GM12878 (cell line): ENCODE measurements around the gene RAB34. TPM values are rescaled to one million over a fixed set of nuclear protein-coding genes. Genes with fewer than 3 reads are reported as not detected.

ENCODE experiments used
- BACH1 ChIP-seq: fragments of 450-650 bp; IDR thresholded peaks from 2 replicates; pipeline ENCODE4 v1.6.1; 2017; ENCODE audit warnings: mild to moderate bottlenecking, borderline replicate concordance
- CBFB ChIP-seq: IDR thresholded peaks from 2 replicates; pipeline ENCODE4 v1.6.1; 2016; ENCODE audit warnings: antibody characterized with exemption, low read depth
- CBX5 ChIP-seq: sonication (generic); IDR thresholded peaks from 2 replicates; pipeline ENCODE4 v1.6.1; 2016; ENCODE audit warnings: low read depth, moderate library complexity, mild to moderate bottlenecking, inconsistent platforms
- CREM ChIP-seq: IDR thresholded peaks from 2 replicates; pipeline ENCODE4 v1.6.1; 2014; ENCODE audit warnings: antibody characterized with exemption, low read depth
- CUX1 ChIP-seq: IDR thresholded peaks from 2 replicates; pipeline ENCODE4 v1.6.1; 2012; ENCODE audit warnings: improper control_type of control experiment, low read depth, low read length; ENCODE audit not compliant: insufficient replicate concordance
- HDAC2 ChIP-seq: fragments of 200-600 bp; sonication (generic); IDR thresholded peaks from 2 replicates; pipeline ENCODE4 v1.6.1; 2017
- IRF4 ChIP-seq: IDR thresholded peaks from 2 replicates; pipeline ENCODE4 v1.6.1; 2011; ENCODE audit warnings: low read depth, low read length
- MEF2B ChIP-seq: fragments of 450-650 bp; IDR thresholded peaks from 2 replicates; pipeline ENCODE4 v1.6.1; 2018; ENCODE audit warnings: mild to moderate bottlenecking, moderate library complexity; ENCODE audit not compliant: partially characterized antibody, poor library complexity, severe bottlenecking
- PML ChIP-seq: IDR thresholded peaks from 2 replicates; pipeline ENCODE4 v1.6.1; 2012; ENCODE audit warnings: low read length, inconsistent platforms
- SUPT20H ChIP-seq: IDR thresholded peaks from 2 replicates; pipeline ENCODE4 v1.6.1; 2011; ENCODE audit warnings: low read depth, mild to moderate bottlenecking, low read length, moderate library complexity, borderline replicate concordance; ENCODE audit not compliant: control insufficient read depth
- WRNIP1 ChIP-seq: IDR thresholded peaks from 2 replicates; pipeline ENCODE4 v1.6.1; 2011; ENCODE audit warnings: low read depth, low read length, improper control_type of control experiment, borderline replicate concordance
- ZNF24 ChIP-seq: fragments of 450-650 bp; IDR thresholded peaks from 2 replicates; pipeline ENCODE4 v1.6.1; 2017; ENCODE audit warnings: antibody characterized with exemption, mild to moderate bottlenecking
- polyA plus RNA-seq, 11 experiments: library from polyadenylated mRNA; depleted of rRNA in 4 of 11; unstranded in 6 of 11; stranded (reverse) in 5 of 11; fragments of >200 nt; fragmentation: Nextera tagmentation in 4 of 11; fragmentation: Illumina TruSeq in 1 of 11; extraction: Ambion mirVana in 4 of 11; extraction: Trizol in 1 of 11; gene quantifications; 1 replicate in 1 of 11; 2 replicates in 10 of 11; pipeline versions ENCODE4 v1.2.1 to v1.2.3, GENCODE V29; 2011 to 2016; ENCODE audit warnings: inconsistent platforms in 2 of 11, missing spikeins in 2 of 11, low read depth in 1 of 11
- total RNA-seq, 4 experiments: library from RNA; depleted of rRNA in 3 of 4; stranded (reverse); fragments of >200 nt in 3 of 4; fragmentation: Illumina TruSeq in 1 of 4; extraction: Trizol in 1 of 4; gene quantifications; 2 replicates each; pipeline versions ENCODE4 v1.2.1 to v1.2.3, GENCODE V29; 2013 to 2021
- TF ChIP-seq, protein P1 (sequence below): fragments of 450-650 bp; formaldehyde crosslinking; IDR thresholded peaks from 2 replicates; pipeline ENCODE4 v1.5.0; 2022; ENCODE audit warnings: mild to moderate bottlenecking, missing genetic modification characterization
- TF ChIP-seq, protein P2 (sequence below): fragments of 450-650 bp; IDR thresholded peaks from 2 replicates; pipeline ENCODE4 v1.6.1; 2018; ENCODE audit warnings: borderline replicate concordance, mild to moderate bottlenecking; ENCODE audit not compliant: partially characterized antibody
- TF ChIP-seq, protein P3 (sequence below): fragments of 450-650 bp; formaldehyde crosslinking; IDR thresholded peaks from 2 replicates; pipeline ENCODE4 v1.4.0; 2020; ENCODE audit warnings: mild to moderate bottlenecking, moderate library complexity

Gene RAB34
- total and polyA plus RNA-seq, 10 of the 15 experiments (the other 5 are each of a cell fraction or from before 2014, with no cell fraction given) = 0.37 to 46.4 (median 32.8) TPM

GRCh38 chr17:28725166-28725659, 7.5 kb upstream of the RAB34 start (continued):
- TF ChIP-seq, protein P1, sequence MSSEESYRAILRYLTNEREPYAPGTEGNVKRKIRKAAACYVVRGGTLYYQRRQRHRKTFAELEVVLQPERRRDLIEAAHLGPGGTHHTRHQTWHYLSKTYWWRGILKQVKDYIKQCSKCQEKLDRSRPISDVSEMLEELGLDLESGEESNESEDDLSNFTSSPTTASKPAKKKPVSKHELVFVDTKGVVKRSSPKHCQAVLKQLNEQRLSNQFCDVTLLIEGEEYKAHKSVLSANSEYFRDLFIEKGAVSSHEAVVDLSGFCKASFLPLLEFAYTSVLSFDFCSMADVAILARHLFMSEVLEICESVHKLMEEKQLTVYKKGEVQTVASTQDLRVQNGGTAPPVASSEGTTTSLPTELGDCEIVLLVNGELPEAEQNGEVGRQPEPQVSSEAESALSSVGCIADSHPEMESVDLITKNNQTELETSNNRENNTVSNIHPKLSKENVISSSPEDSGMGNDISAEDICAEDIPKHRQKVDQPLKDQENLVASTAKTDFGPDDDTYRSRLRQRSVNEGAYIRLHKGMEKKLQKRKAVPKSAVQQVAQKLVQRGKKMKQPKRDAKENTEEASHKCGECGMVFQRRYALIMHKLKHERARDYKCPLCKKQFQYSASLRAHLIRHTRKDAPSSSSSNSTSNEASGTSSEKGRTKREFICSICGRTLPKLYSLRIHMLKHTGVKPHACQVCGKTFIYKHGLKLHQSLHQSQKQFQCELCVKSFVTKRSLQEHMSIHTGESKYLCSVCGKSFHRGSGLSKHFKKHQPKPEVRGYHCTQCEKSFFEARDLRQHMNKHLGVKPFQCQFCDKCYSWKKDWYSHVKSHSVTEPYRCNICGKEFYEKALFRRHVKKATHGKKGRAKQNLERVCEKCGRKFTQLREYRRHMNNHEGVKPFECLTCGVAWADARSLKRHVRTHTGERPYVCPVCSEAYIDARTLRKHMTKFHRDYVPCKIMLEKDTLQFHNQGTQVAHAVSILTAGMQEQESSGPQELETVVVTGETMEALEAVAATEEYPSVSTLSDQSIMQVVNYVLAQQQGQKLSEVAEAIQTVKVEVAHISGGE (CRISPR knock-in tag) = no peak
- TF ChIP-seq MEF2B = peak; percentile 61
- TF ChIP-seq, protein P2, sequence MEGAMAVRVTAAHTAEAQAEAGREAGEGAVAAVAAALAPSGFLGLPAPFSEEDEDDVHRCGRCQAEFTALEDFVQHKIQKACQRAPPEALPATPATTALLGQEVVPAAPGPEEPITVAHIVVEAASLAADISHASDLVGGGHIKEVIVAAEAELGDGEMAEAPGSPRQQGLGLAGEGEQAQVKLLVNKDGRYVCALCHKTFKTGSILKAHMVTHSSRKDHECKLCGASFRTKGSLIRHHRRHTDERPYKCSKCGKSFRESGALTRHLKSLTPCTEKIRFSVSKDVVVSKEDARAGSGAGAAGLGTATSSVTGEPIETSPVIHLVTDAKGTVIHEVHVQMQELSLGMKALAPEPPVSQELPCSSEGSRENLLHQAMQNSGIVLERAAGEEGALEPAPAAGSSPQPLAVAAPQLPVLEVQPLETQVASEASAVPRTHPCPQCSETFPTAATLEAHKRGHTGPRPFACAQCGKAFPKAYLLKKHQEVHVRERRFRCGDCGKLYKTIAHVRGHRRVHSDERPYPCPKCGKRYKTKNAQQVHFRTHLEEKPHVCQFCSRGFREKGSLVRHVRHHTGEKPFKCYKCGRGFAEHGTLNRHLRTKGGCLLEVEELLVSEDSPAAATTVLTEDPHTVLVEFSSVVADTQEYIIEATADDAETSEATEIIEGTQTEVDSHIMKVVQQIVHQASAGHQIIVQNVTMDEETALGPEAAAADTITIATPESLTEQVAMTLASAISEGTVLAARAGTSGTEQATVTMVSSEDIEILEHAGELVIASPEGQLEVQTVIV = no peak
- no peak for TF ChIP-seq PML
- TF ChIP-seq, protein P3, sequence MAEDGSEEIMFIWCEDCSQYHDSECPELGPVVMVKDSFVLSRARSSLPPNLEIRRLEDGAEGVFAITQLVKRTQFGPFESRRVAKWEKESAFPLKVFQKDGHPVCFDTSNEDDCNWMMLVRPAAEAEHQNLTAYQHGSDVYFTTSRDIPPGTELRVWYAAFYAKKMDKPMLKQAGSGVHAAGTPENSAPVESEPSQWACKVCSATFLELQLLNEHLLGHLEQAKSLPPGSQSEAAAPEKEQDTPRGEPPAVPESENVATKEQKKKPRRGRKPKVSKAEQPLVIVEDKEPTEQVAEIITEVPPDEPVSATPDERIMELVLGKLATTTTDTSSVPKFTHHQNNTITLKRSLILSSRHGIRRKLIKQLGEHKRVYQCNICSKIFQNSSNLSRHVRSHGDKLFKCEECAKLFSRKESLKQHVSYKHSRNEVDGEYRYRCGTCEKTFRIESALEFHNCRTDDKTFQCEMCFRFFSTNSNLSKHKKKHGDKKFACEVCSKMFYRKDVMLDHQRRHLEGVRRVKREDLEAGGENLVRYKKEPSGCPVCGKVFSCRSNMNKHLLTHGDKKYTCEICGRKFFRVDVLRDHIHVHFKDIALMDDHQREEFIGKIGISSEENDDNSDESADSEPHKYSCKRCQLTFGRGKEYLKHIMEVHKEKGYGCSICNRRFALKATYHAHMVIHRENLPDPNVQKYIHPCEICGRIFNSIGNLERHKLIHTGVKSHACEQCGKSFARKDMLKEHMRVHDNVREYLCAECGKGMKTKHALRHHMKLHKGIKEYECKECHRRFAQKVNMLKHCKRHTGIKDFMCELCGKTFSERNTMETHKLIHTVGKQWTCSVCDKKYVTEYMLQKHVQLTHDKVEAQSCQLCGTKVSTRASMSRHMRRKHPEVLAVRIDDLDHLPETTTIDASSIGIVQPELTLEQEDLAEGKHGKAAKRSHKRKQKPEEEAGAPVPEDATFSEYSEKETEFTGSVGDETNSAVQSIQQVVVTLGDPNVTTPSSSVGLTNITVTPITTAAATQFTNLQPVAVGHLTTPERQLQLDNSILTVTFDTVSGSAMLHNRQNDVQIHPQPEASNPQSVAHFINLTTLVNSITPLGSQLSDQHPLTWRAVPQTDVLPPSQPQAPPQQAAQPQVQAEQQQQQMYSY = no peak
- no peak for TF ChIP-seq IRF4
- TF ChIP-seq CUX1 = no peak
- TF ChIP-seq WRNIP1 = no peak
- no peak; the same call in 1 of the 2 replicates for TF ChIP-seq CBFB
- peak; percentile 61 for TF ChIP-seq BACH1
- TF ChIP-seq ZNF24 = no peak
- 0 out of 2 replicates have a peak, but pooled peaks have one; percentile 4 for TF ChIP-seq CREM
- TF ChIP-seq CBX5 = no peak
- no peak for TF ChIP-seq HDAC2
- no peak for TF ChIP-seq SUPT20H
